Panc1 (cell line): Measurements from ENCODE around the gene RRP7A. TPM values are rescaled to one million over a fixed set of nuclear protein-coding genes. Genes with fewer than 3 reads are reported as not detected.

Source experiments
- ATAC-seq: fragments of 200-7000 bp; cut with Tn5 transposase; 2 replicates; pipeline ENCODE4 v1.9.1; 2020; ENCODE audit warnings: mild to moderate bottlenecking, moderate library complexity
- BruUV-seq: library from RNA; stranded (reverse); fragments of 400-500 nt; replicated peaks from 2 replicates; lab custom pipeline; 2021; lab: Mats Ljungman, UMichigan
- CTCF ChIA-PET: fragments of 300-600 bp; sonication (Branson Sonifier 250); formaldehyde crosslinking; loops from one replicate; lab custom pipeline; 2022; ENCODE audit warnings: antibody characterized with exemption; lab: Charles Lee
- POLR2A ChIA-PET: fragments of 300-600 bp; sonication (Branson Sonifier 250); formaldehyde crosslinking; loops from one replicate; lab custom pipeline; 2022; ENCODE audit warnings: antibody characterized with exemption; lab: Charles Lee
- DNase-seq: peaks from one replicate; pipeline ENCODE4 v3.0.0-alpha.2; 2010; ENCODE audit warnings: low read depth, low spot score
- H3K27ac ChIP-seq: 2 replicates; pipeline ENCODE4 v1.5.1; 2011; ENCODE audit warnings: mild to moderate bottlenecking, low read length, inconsistent platforms
- H3K27me3 ChIP-seq: fragments of 200-500 bp; sonication (Bioruptor generic); 2 replicates; pipeline ENCODE4 v1.6.0; 2014; ENCODE audit warnings: low read length, inconsistent platforms; ENCODE audit not compliant: control insufficient read depth, insufficient read depth
- H3K36me3 ChIP-seq: fragments of 200-500 bp; sonication (Bioruptor generic); 2 replicates; pipeline ENCODE4 v1.5.1; 2014; ENCODE audit warnings: inconsistent platforms, mild to moderate bottlenecking, low read length, moderate library complexity; ENCODE audit not compliant: control insufficient read depth, insufficient read depth
- H3K4me1 ChIP-seq: 2 replicates; pipeline ENCODE4 v1.5.1; 2011; ENCODE audit warnings: inconsistent platforms, mild to moderate bottlenecking, low read length, moderate library complexity; ENCODE audit not compliant: control insufficient read depth, insufficient read depth
- H3K4me3 ChIP-seq, 2 experiments: 2 replicates each; pipeline ENCODE4 v1.5.1; 2011 to 2012; ENCODE audit warnings: low read depth in 2 of 2, low read length in 2 of 2, mild to moderate bottlenecking in 2 of 2, inconsistent platforms in 1 of 2, moderate library complexity in 1 of 2
- H3K9me3 ChIP-seq: fragments of 200-500 bp; sonication (Bioruptor generic); 2 replicates; pipeline ENCODE4 v1.5.1; 2014; ENCODE audit warnings: low read depth, mild to moderate bottlenecking, inconsistent platforms, low read length, moderate library complexity; ENCODE audit not compliant: control insufficient read depth, insufficient read depth
- CTCF ChIP-seq: fragments of 450-650 bp; IDR thresholded peaks from 2 replicates; pipeline ENCODE4 v1.5.1; 2017; ENCODE audit warnings: mild to moderate bottlenecking
- POLR2AphosphoS5 ChIP-seq: IDR thresholded peaks from 2 replicates; pipeline ENCODE4 v1.6.1; 2012; ENCODE audit warnings: mild to moderate bottlenecking, low read depth, low read length, moderate library complexity
- REST ChIP-seq, 2 experiments: IDR thresholded peaks; 2 replicates each; pipeline ENCODE4 v1.6.1; 2011 to 2012; ENCODE audit warnings: low read depth in 2 of 2, control low read depth in 1 of 2, low read length in 1 of 2, mild to moderate bottlenecking in 1 of 2, moderate library complexity in 1 of 2; ENCODE audit not compliant: insufficient read depth in 1 of 2
- SIN3A ChIP-seq: IDR thresholded peaks from 2 replicates; pipeline ENCODE4 v1.6.1; 2012; ENCODE audit warnings: low read depth, mild to moderate bottlenecking, low read length, moderate library complexity, borderline replicate concordance; ENCODE audit not compliant: insufficient read depth
- TCF7L2 ChIP-seq: IDR thresholded peaks from 2 replicates; pipeline ENCODE4 v1.6.1; 2011; ENCODE audit warnings: mild to moderate bottlenecking, low read depth, low read length, inconsistent platforms
- in situ Hi-C: cut with HindIII; loops from 2 replicates; pipeline ENCODE4 v1.10.0; 2016; ENCODE audit warnings: low sequenced_read_pairs, low pct_unique_long_range_greater_than_20kb
- intact Hi-C: fragments of 100-400 bp; cut with micrococcal nuclease; formaldehyde crosslinking; loops from one replicate; pipeline ENCODE4 v1.10.0; 2022; ENCODE audit not compliant: unreplicated experiment
- total RNA-seq: library from RNA; stranded (reverse); gene quantifications from one replicate; pipeline ENCODE4 v1.2.1, GENCODE V29; 2021; ENCODE audit not compliant: unreplicated experiment

Gene RRP7A
- total RNA-seq, 1 experiment from 2014 or later: 29.8 TPM

- CTCF ChIA-PET: no interaction called here
- ATAC-seq (no peak), DNase-seq (no peak)
- Histone ChIP-seq H3K4me3 (no peak overlapping the region), H3K4me1 (no peaks in the 10 kb centered on the region), H3K27ac (no peak overlapping the region), H3K9me3 (no peaks in the 10 kb centered on the region), H3K36me3 (no peaks in the 10 kb centered on the region), H3K27me3 (no peaks in the 10 kb centered on the region)
- in situ Hi-C loops (no loop called here), intact Hi-C loops (no loop called here)
- TF ChIP-seq SIN3A (no peak), TCF7L2 (no peak), REST (IDR thresholded peaks at IDR 0.05; ENCODE audit: insufficient read depth in 1 of 2, low read depth in 2 of 2, low read length in 1 of 2) (no peak), POLR2AphosphoS5 (no peak), CTCF (no peak)
- POLR2A ChIA-PET: no interaction called here
- no TSS peak for BruUV-seq
Measured at GRCh38 chr22:42490243-42490832, 29.3 kb downstream of the RRP7A start.

- no peak for ATAC-seq
- H3K27ac ChIP-seq: no peak overlapping the region
- POLR2A ChIA-PET: no interaction called here
Measured at GRCh38 chr22:42489000-42489399, 30.6 kb downstream of the RRP7A start.

More at GRCh38 chr22:42489000-42489399, 30.6 kb downstream of the RRP7A start:
- in situ Hi-C loops: no loop called here
- CTCF ChIA-PET: interaction anchor here (0.6 kb wide), 1 partner anchor 562 kb away, joined by 3 read pairs; the partner anchor contains the start of gene TNFRSF13C
- TF ChIP-seq REST (IDR thresholded peaks at IDR 0.05; ENCODE audit: insufficient read depth in 1 of 2, low read depth in 2 of 2, low read length in 1 of 2): no peak
- no peak for TF ChIP-seq POLR2AphosphoS5
- no peak for TF ChIP-seq CTCF
- TF ChIP-seq TCF7L2: no peak
- no peak for TF ChIP-seq SIN3A
- BruUV-seq: no TSS peak
- H3K36me3 ChIP-seq: no peaks in the 10 kb centered on the region
- H3K4me3 ChIP-seq: no peak overlapping the region
- intact Hi-C loops: no loop called here
- no peaks in the 10 kb centered on the region for H3K4me1 ChIP-seq
- no peaks in the 10 kb centered on the region for H3K27me3 ChIP-seq
- H3K9me3 ChIP-seq: no peaks in the 10 kb centered on the region
- no peak for DNase-seq
